HG02981 (cell line): Measurements from ENCODE around the gene LEF1.

Source experiments
- ATAC-seq: cut with Tn5 transposase; IDR thresholded peaks from one replicate; pipeline ENCODE4 v1.9.1; 2021; ENCODE audit warnings: mild to moderate bottlenecking, moderate library complexity; ENCODE audit not compliant: unreplicated experiment

LEF1 gene

GRCh38 chr4:108168671-108169523 is at the start of gene LEF1:
TSS of gene LEF1 (minus strand) at chr4:108168932. CDS start at chr4:108167767, 1,165 bp downstream.
- peak; percentile 34 for ATAC-seq

DNA sequence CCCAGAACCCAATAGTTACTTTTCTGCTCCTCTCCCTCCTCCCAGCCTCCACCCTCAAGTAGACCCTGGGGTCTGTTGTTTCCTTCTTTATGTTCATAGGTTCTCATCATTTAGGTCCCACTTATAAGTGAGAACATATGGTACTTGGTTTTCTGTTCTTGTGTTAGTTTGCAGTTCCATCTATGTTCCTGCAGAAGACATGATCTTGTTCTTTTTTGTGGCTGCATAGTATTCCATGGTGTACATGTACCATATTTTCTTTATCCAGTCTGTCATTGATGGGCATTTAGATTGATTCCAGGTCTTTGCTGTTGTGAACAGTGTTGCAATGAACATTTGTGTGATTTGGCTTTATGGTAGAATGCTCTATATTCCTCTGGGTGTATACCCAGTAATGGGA is 47.8 kb upstream of the LEF1 start:
- ATAC-seq = no peak

- no peak for ATAC-seq
These were observed 46.3 kb upstream of the LEF1 start for GRCh38 chr4:108215055-108215454.

- ATAC-seq = no peak
These were observed 45.0 kb upstream of the LEF1 start for GRCh38 chr4:108213723-108214122.

DNA sequence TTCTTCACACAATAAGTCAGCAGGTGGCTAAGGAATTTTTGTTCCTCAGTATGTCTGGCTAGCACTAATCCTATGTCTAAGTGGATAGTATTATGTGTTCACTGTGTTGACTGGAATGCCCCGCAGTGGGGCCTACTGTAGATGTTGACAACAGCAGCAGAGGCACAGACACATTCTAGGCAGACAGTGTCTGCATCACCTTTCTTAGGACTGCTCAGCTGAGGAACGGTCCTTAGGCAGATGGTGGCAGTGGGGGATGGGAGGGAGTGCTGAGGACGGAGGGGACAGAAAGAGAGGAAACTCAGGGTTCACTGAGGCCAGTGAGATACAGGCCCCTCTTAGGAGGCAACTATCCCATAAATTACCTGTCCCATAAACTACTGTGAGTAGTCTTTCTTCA is 44.6 kb upstream of the LEF1 start:
- no peak for ATAC-seq

DNA sequence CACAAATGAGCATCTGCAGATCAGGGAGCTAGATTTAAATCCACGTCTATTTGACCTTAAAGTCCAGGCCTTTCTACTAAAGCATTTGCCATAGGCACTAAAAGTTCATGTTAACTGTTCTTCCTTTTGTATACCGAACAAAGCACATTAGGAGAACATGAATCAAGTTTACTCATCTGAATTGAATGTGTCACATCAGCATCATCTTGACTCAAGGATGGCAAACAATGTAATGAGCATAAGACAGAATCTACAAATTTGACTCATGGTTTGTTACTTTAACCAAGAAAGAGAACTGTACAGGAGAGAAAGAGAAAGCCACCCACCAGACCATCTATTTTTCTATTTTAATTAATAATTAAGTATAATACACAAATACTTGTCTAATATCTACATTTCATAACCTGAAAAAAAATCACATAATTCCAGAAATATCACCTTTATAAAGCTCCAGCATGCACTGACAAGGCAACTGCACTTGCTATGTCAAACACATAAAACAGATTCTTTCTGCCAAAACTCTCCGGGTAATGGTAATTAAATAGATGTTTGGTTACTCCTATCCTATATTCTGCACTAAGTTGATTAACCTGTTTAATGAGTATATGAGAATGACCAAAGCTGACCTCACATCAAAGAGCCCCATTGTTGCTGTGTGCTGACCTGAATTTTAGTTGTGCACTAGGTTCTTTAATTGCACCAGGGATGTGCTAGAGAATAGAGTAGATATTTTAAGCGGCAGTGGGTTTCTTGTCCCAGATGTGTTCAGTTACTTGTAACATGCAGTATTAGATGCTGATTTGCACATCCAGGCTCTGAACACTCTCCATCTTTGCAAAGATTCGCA is 42.5 kb upstream of the LEF1 start:
- ATAC-seq = no peak

DNA sequence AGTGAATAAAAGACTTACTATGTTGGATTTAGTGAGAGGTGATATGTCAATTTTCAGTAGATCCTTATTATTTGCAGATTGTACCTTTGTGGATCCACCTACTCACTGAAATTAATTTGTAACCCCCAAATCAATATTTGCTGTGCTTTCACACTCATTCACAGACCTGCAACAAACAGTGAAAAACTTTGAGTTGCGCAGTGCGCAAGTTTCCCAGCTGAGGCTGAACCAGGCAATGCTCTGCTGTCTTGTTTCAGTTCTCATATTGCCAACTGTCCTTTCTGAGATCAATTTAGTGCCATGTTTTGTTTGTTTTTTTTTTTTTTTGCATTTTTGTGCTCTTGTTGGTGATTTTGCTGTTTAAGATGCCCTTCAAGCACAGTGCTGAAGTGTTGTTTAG is 40.8 kb upstream of the LEF1 start:
- ATAC-seq = no peak

GRCh38 chr4:108205859-108206258 is 37.1 kb upstream of the LEF1 start:
- ATAC-seq = no peak

DNA sequence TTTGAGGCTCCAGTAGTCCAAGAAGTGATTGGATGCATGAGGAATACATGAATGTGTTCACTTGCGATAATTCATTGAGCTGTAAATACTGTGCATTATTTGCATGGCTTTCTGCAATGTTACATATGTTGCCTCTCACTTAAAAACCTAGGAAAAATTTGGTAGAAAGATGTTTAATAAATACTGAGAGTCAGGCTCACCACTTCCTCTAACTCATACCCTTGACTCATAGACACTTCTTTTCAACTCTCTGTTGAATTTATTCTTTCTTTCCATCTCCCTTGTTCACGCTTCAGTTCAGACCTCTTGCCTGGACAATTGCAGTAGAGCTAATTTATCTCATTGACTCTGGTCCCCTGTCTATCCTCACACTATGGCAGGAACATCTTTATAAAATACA is 35.8 kb upstream of the LEF1 start:
- no peak for ATAC-seq

GRCh38 chr4:108203377-108203776 is 34.6 kb upstream of the LEF1 start:
- ATAC-seq = no peak

- ATAC-seq = no peak
These were observed 33.0 kb upstream of the LEF1 start for GRCh38 chr4:108201774-108202173.

DNA sequence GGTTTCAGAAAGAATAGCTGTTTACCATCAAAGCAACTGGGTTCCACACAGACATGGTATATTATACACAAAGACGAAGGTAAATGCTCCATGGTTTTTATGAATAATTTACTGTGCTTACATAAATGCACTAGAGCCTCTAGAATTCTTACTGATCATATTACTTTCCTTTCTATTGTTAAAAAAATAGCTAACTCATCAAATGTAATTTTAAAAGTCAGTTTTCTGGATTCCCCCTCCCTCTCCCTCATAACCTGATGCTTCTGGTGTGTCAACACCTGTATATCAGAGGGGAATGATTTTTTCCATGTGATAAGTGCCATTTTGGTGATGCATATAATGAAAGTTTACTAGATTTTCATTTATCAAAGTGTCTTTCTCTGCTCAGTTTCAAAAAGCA is 31.1 kb upstream of the LEF1 start:
- ATAC-seq = no peak

GRCh38 chr4:108193886-108194672 is 25.3 kb upstream of the LEF1 start:
- ATAC-seq = no peak

DNA sequence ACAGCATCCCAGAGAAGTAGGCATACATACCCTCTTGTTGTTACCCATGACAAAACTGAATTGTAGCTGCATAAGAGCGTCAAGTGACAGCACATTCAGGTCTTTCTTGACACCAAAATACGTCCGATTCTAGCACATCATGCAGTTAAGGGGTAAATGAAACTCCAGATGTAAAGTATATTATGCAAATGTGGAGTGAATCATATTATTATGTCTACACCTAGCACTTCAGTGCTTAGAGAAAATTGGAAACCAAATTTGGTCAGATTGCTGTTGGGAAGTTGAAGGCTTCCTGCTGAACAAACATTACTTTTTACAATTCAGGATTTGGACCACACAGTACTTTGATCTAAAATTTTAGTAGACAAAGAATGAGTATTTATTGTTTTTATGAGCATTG is 24.2 kb upstream of the LEF1 start:
- ATAC-seq = no peak

DNA sequence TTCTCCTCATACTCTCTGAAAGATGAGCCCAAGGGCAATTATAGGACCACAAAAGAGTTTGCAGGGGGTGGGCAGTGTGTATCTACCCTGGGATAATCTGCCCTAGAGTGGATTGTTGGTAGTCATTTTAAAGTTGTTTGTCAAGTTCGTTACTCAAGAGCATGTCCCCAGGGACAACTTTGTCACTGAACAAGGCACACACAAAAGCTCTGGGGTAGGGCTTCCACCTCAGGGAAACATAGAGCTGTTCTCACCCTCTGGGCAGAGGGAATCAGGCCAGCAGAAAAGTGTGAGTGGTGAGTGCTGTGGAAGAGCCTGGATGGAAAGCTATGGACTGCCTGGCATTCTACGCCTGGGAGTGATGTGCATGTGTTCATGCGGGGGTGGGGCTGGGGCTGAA is 23.3 kb upstream of the LEF1 start:
- no peak for ATAC-seq

- ATAC-seq = no peak
These were observed 22.7 kb upstream of the LEF1 start for GRCh38 chr4:108191269-108191914.

DNA sequence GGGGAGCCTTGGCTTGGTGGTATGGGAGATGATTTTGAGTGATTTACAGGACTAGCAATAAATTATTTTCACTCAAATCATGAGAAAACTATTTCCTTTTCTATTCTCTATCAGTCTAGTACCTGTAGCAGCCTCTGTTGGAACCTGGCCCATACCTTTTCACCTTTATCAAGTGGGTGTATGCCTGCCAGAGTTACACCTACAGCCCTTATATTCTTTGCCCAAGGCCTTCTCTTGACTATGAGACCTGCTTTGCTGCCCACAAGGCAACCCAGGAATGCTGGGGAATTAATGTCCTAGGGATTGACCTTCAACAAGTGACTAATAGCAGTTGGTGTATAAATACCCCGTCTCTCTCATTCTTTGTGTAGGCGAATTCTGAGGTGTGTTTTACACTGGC is 20.0 kb upstream of the LEF1 start:
- ATAC-seq = no peak

GRCh38 chr4:108185252-108185651 is 16.5 kb upstream of the LEF1 start:
- no peak for ATAC-seq

GRCh38 chr4:108184453-108185049 is 15.8 kb upstream of the LEF1 start:
- ATAC-seq = no peak

GRCh38 chr4:108181704-108182103 is 13.0 kb upstream of the LEF1 start:
- peak; percentile 60 for ATAC-seq
